NCI-H1092 (cell line): ENCODE data around the gene CCNJ.
"Not testable (repeated sequence)": the region's sequence is repeated elsewhere in the genome, so short reads cannot be mapped to it uniquely, and the experiment has no call there.

ENCODE experiments used
- DNase-seq: peaks from one replicate; lab custom pipeline; 2025; lab: John Stamatoyannopoulos, UW

Gene CCNJ

GRCh38 chr10:96043033-96043892 lies at the start of gene CCNJ:
CCNJ (plus strand) TSS chr10:96043583; CDS start chr10:96044394, 811 bp downstream.
- peak; percentile 83 for DNase-seq

- DNase-seq: not testable (repeated sequence)
Measured at GRCh38 chr10:95994376-95994775, 49.0 kb upstream of the CCNJ start.

DNA sequence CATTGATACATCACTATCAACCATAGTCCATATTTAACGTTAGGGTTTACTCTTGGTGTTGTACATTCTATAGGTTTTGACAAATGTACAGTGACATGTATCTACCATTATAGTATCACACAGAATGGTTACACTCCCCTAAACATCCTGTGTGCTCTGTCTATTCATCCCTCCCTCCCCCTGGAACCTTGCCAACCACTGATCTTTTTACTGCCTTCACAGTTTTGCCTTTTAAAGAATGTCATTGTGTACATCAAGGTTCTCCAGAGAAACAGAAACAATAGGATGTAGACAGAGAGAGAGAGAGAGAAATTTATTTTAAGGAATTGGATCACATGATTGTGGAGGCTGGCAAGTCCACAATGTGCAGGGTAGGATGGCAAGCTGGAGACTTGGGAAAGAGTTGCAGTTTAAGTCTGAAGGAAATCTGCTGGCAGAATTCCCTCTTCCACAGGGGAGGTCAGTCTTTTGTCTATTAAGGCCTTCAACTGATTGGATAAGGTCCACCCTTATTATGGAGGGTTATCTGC lies 45.1 kb upstream of the CCNJ start:
- no peak for DNase-seq

- DNase-seq: no peak
Measured at GRCh38 chr10:96013956-96014355, 29.4 kb upstream of the CCNJ start.

DNA sequence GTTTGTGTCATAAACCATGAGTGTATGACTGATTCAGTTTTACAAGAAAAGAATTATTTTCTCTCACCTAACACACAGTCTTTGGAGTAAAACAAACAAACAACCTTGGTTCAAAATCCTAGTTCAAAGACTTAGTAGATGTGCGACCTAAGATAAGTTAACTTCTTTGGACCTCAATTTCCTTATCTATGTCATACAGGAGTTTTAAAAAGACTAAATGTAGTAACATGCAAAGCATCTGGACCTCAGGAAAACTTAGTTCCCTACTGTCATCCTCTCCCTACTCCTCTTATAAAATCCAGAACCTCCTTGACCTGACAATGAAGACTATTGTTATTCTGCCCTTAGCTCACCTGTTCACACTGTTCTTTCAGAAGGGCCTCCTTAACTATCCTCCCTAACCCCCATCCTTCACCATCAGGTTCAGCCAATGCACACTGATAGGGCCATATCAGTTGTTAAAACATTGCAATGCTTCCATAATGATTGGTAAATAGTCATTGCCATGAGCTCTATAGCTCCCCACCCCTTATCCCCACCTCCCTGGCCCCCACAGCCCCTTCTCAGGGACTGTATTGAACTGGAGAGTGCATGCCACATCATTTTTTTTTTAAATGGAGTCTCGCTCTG lies 28.8 kb upstream of the CCNJ start:
- DNase-seq: no peak

- DNase-seq: peak; percentile 30
Measured at GRCh38 chr10:96017191-96017687, 26.1 kb upstream of the CCNJ start.

GRCh38 chr10:96021332-96021731 lies 22.1 kb upstream of the CCNJ start:
- DNase-seq: no peak

DNA sequence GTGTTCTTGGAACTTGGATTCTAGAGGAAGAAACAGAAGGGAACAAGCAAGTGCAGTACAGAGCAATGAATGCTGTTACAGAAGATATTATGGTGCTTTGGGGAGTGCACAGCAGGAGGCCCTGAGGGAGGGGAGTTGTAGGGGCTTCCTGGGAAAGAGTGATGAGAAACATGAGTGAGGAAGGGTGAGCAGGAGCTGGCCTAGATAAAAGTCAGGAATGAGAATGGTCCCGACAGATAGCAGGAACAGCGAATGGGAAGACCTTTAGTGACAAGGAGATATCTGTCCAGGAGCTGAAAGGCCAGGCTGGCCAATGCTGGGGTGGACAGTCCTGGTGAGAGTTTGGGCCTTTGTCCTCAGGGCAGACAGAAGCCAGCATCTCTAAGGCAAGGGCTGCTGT lies 20.6 kb upstream of the CCNJ start:
- no peak for DNase-seq

- no peak for DNase-seq
Measured at GRCh38 chr10:96023168-96023567, 20.2 kb upstream of the CCNJ start.

GRCh38 chr10:96025566-96025965 lies 17.8 kb upstream of the CCNJ start:
- no peak for DNase-seq

DNA sequence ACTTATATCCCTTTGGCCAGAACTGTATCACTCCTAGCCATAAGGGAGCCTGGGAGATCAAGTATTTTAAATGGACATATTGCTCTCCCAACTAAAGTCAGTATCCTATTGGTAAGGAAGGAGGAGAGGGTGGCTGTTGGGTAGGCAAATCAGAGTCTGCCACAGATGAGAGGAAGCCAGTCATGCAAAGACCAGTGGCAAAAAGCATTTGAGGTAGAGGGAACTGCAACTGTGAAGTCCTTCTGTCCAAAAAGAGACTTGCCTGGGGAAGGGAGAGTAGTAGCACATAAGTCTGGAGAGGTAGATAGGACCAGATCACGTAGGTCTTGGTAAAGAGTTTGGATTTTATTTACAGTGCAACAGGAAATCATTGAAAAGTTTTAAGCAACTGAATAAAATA lies 8.8 kb upstream of the CCNJ start:
- DNase-seq: no peak

GRCh38 chr10:96038476-96039387 lies 4.7 kb upstream of the CCNJ start:
- DNase-seq: no peak

DNA sequence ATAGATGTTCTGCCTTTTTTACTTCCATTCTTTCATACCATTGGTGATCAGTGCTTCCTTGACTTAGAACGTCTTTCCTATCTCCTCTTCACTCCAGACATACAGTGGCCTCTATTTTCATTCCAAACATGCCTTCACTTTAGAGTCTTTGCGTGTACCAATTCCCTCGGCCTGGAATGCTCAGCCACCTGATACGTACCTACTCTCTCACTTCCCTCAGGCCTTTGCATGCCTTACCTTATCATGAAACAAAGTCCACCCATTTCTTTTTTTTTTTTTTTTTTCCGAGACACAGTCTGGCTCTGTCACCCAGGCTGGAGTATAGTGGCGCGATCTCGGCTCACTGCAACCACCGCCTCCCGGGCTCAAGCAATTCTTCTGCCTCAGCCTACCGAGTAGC lies 2.2 kb upstream of the CCNJ start:
- DNase-seq: no peak

- peak; percentile 41 for DNase-seq
Measured at GRCh38 chr10:96043893-96044715, 721 bp downstream of the CCNJ start.

GRCh38 chr10:96044736-96045135 lies 1.4 kb downstream of the CCNJ start:
- no peak for DNase-seq

DNA sequence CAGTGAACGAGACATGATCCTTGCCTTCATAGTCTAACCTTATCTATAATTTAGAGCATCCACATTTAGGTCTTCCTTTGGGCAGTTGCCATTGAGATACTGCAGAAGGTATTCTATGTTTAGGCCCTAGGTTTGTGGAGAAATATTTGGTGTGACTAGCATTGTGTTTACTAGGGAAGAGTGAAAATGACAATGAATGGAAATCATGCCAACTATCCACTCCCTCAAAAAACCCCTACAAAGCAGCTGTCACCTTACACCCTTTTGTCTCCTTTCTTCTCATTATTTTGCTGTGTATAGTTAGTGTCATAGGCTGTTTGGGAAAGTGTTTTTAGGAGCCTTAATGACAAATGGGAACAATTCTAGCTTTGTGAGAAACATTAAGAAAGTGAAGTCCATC lies 3.2 kb downstream of the CCNJ start:
- no peak for DNase-seq

DNA sequence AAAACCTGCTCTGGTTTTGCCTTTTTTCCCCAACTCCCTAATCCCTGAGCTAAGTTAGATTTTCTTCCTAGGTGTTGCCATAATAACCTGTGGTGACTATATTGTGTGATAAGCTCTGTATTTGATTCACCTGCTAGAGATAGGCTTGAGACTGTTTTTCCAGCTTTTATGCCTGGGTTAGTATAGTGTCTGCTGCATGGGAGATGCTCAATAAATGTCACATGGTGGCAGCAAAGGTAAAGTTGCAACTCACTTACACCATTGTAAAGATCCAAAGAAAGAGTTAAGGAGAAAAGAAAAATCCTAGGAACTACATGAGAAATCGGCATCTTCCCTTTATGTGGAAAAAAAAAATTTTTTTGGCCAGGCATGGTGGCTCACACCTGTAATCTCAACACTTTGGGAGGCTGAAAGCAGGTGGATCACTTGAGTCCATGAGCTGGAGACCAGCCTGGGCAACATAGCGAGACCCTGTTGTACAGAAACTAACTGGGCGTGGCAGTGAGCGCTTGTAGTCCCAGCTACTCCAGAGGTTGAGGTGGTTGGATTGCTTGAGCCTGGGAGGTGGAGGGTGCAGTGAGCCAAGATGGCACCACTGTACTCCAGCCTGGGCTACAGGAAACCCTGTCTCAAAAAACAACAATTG lies 3.7 kb downstream of the CCNJ start:
- no peak for DNase-seq

GRCh38 chr10:96047925-96048324 lies 4.5 kb downstream of the CCNJ start:
- DNase-seq: not testable (repeated sequence)

DNA sequence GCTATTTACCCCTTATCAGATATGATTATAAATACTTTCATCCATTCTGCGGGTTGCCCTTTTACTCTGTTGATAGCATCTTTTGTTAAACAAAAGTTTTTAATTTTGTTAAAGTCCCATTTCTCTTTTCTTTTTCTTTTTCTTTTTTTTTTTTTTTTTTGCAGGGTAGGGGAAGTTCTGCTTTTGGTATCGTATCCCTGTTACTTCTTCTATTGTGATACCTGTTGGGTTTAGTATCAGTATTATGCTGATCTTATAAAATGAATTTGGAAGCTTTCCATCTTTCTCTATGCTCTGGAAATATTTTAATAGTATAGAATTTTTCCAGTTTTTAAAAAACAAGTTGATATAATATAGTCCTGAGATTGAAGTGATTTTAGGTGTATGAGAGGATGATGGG lies 6.0 kb downstream of the CCNJ start:
- DNase-seq: no peak

- no peak for DNase-seq
Measured at GRCh38 chr10:96053985-96054384, 10.6 kb downstream of the CCNJ start.

- no peak for DNase-seq
Measured at GRCh38 chr10:96056787-96057186, 13.4 kb downstream of the CCNJ start.
